Measurements from ENCODE around the gene SNX3.
"Not testable (repeated sequence)": the region's sequence is repeated elsewhere in the genome, so short reads cannot be mapped to it uniquely, and the experiment has no call there.

The SNX3 gene

GRCh38 chr6:108268845-108269244 is 8.0 kb upstream of the SNX3 start:
- Histone ChIP-seq H3K4me1 (ENCODE audit: control insufficient read depth, insufficient read depth, low read length) (no peaks in the 10 kb centered on the region), H3K27ac (ENCODE audit: insufficient read depth, low read depth, low read length, poor library complexity, severe bottlenecking) (no peak overlapping the region), H3K27me3 (ENCODE audit: control insufficient read depth, insufficient read depth, low read length, poor library complexity, severe bottlenecking) (no peaks in the 10 kb centered on the region), H3K9me3 (ENCODE audit: control insufficient read depth, low read length) (no peaks in the 10 kb centered on the region), H3K4me3 (ENCODE audit: insufficient read depth, low read depth, low read length) (no peak overlapping the region), H3K36me3 (ENCODE audit: control insufficient read depth, insufficient read depth, low read length) (no peaks in the 10 kb centered on the region)
- 92 to 94% methylated on average over 3 of the region's 3 CpGs for WGBS, 2 experiments

DNA sequence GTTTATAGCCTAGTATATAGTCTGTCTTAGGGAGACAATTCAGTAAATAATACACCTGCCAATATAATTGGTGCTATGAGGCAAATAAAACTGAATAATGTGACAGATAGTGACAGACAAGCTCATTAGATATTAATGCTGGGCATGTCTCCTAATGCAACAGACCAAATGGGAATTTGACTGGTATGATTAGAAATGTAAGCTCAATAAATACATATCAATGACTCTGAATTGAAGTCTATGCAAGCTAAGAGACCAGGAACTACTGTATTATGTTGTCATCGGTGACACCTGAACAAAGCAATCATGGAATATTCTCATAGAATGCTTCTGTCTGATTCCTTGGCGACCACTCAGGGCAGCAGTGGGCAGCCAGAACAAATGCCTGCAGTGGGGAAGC is 2.5 kb upstream of the SNX3 start:
- H3K4me3 ChIP-seq (ENCODE audit: insufficient read depth, low read depth, low read length): no peak overlapping the region
- 80 to 90% methylated on average over 2 of the region's 2 CpGs for WGBS, 2 experiments

DNA sequence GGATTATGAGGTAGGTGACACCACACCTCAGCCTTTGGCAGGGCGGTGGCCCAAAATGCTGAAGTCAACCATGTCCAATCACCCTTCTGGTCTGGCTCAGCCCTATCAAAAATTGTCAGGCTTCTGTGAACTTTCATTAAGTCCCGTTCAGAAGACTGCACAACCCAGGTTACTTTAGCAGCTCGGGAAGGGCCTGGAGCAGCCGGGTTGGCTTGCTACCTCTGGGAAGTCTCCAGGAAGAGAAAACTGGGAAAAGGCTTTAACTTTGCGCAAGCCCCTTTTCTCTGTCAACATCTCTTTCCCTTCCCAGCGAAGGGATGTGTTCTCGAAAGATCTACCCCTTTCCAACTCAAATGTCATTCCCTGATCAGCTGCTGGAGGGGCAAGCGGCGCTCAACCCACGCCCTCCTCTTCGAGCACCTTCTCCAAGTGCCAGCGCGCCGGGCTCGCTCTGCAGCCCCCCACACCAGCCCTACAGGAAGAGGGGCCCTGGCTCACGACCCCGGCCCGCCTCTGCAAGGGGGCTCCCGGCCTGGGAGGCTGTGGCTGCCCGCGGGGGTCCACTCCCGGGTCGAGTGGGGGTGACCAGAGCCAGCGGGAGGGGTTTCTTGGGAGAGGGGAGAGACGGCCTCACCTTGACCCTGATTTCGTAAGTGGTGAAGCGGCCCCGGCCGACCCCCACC is 573 bp downstream of the SNX3 start:
- Histone ChIP-seq H3K9me3 (ENCODE audit: control insufficient read depth, low read length) (no peaks in the 10 kb centered on the region), H3K4me1 (ENCODE audit: control insufficient read depth, insufficient read depth, low read length) (no peaks in the 10 kb centered on the region), H3K36me3 (ENCODE audit: control insufficient read depth, insufficient read depth, low read length) (no peaks in the 10 kb centered on the region), H3K4me3 (ENCODE audit: insufficient read depth, low read depth, low read length) (peak overlapping the region; percentile 91), H3K27me3 (ENCODE audit: control insufficient read depth, insufficient read depth, low read length, poor library complexity, severe bottlenecking) (no peaks in the 10 kb centered on the region), H3K27ac (ENCODE audit: insufficient read depth, low read depth, low read length, poor library complexity, severe bottlenecking) (peak overlapping the region; percentile 92)
- WGBS, 2 experiments: 3 to 4% methylated on average over 29 of the region's 29 CpGs

More for the DNA sequence above, 2.5 kb upstream of the SNX3 start:
- no peak overlapping the region for H3K27ac ChIP-seq (ENCODE audit: insufficient read depth, low read depth, low read length, poor library complexity, severe bottlenecking)
- no peaks in the 10 kb centered on the region for H3K4me1 ChIP-seq (ENCODE audit: control insufficient read depth, insufficient read depth, low read length)
- no peaks in the 10 kb centered on the region for H3K9me3 ChIP-seq (ENCODE audit: control insufficient read depth, low read length)
- no peaks in the 10 kb centered on the region for H3K36me3 ChIP-seq (ENCODE audit: control insufficient read depth, insufficient read depth, low read length)
- no peaks in the 10 kb centered on the region for H3K27me3 ChIP-seq (ENCODE audit: control insufficient read depth, insufficient read depth, low read length, poor library complexity, severe bottlenecking)

DNA sequence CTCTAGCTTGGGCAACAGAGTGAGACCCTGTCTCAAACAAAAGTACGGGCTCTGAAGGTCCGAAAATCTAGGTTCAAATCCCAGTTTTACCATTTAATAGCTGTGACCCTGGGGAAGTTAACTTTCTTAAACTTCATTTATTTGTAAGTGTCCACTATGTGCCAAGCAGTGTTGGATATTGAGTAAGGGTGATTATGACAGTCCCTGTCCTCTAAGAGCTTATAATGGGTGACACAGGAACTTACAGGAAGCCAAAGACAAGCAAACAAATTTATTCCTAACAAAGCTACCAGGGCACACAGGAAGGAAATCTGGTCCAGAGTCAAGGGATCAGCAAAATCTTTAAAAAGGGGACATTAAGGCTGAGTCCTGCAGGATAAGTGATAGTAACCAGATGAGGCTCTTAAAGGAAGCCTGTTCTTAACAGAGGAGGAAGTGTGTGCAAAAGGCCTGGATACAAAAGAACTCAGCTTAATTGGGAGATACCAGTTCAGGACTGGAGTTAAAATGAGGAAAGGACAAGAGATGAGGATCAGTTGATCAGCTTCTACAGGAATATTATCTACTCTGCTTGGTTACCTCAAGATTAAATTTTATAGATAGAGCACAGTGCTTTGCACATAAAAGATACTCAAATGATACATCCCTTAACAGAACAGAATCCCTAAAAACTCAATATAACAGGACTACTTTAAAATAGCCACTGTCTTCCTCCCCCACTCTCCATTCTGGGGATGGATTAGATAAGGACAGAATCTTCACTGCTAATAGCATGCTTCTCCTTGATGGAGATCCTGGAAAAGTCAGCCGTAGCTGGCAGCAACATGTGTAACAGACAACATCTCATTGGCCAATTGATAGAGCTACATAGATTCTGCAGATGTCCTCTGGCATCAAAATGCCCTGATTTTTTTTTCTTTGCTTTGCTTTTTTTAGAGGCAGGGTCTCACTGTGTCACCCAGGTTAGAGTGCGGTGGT is 6.1 kb downstream of the SNX3 start:
- no peaks in the 10 kb centered on the region for H3K36me3 ChIP-seq (ENCODE audit: control insufficient read depth, insufficient read depth, low read length)
- WGBS, 2 experiments: 94% methylated on average over 4 of the region's 4 CpGs
- H3K9me3 ChIP-seq (ENCODE audit: control insufficient read depth, low read length): no peaks in the 10 kb centered on the region
- no peaks in the 10 kb centered on the region for H3K4me1 ChIP-seq (ENCODE audit: control insufficient read depth, insufficient read depth, low read length)
- no peaks in the 10 kb centered on the region for H3K27me3 ChIP-seq (ENCODE audit: control insufficient read depth, insufficient read depth, low read length, poor library complexity, severe bottlenecking)
- no peak overlapping the region for H3K4me3 ChIP-seq (ENCODE audit: insufficient read depth, low read depth, low read length)
- no peak overlapping the region for H3K27ac ChIP-seq (ENCODE audit: insufficient read depth, low read depth, low read length, poor library complexity, severe bottlenecking)

DNA sequence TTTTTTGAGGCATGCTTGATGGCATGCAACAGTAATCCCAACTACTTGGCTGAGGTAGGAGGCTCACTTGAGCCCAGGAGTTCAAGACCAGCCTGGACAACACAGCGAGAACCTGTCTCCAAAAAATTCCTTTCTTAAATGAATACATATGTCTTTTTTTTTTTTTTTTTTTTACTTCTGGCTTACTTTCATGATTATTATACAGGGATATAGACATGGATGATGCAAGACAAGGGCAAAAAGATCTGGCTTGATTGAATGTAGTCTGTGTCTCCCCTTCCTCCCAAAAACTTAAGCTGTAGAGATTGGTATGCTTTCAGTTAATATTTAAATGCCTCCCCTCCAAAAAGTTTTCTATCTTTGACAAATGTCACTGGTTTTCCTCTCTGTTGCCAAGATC is 7.6 kb downstream of the SNX3 start:
- Histone ChIP-seq H3K9me3 (ENCODE audit: control insufficient read depth, low read length) (no peaks in the 10 kb centered on the region), H3K36me3 (ENCODE audit: control insufficient read depth, insufficient read depth, low read length) (no peaks in the 10 kb centered on the region), H3K4me1 (ENCODE audit: control insufficient read depth, insufficient read depth, low read length) (no peaks in the 10 kb centered on the region), H3K27ac (ENCODE audit: insufficient read depth, low read depth, low read length, poor library complexity, severe bottlenecking) (no peak overlapping the region), H3K4me3 (ENCODE audit: insufficient read depth, low read depth, low read length) (no peak overlapping the region), H3K27me3 (ENCODE audit: control insufficient read depth, insufficient read depth, low read length, poor library complexity, severe bottlenecking) (no peaks in the 10 kb centered on the region)
- WGBS, 2 experiments: 100% methylated on average over 1 of the region's 1 CpG

GRCh38 chr6:108252055-108252454 is 8.8 kb downstream of the SNX3 start:
- Histone ChIP-seq H3K4me1 (ENCODE audit: control insufficient read depth, insufficient read depth, low read length) (no peaks in the 10 kb centered on the region), H3K36me3 (ENCODE audit: control insufficient read depth, insufficient read depth, low read length) (no peaks in the 10 kb centered on the region), H3K27me3 (ENCODE audit: control insufficient read depth, insufficient read depth, low read length, poor library complexity, severe bottlenecking) (no peaks in the 10 kb centered on the region), H3K9me3 (ENCODE audit: control insufficient read depth, low read length) (no peaks in the 10 kb centered on the region), H3K4me3 (ENCODE audit: insufficient read depth, low read depth, low read length) (no peak overlapping the region), H3K27ac (ENCODE audit: insufficient read depth, low read depth, low read length, poor library complexity, severe bottlenecking) (no peak overlapping the region)
- 91 to 94% methylated on average over 5 of the region's 5 CpGs for WGBS, 2 experiments

GRCh38 chr6:108251252-108251651 is 9.6 kb downstream of the SNX3 start:
- 94 to 96% methylated on average over 2 of the region's 2 CpGs for WGBS, 2 experiments
- Histone ChIP-seq H3K4me1 (ENCODE audit: control insufficient read depth, insufficient read depth, low read length) (no peaks in the 10 kb centered on the region), H3K9me3 (ENCODE audit: control insufficient read depth, low read length) (no peaks in the 10 kb centered on the region), H3K27ac (ENCODE audit: insufficient read depth, low read depth, low read length, poor library complexity, severe bottlenecking) (no peak overlapping the region), H3K27me3 (ENCODE audit: control insufficient read depth, insufficient read depth, low read length, poor library complexity, severe bottlenecking) (no peaks in the 10 kb centered on the region), H3K4me3 (ENCODE audit: insufficient read depth, low read depth, low read length) (no peak overlapping the region), H3K36me3 (ENCODE audit: control insufficient read depth, insufficient read depth, low read length) (no peaks in the 10 kb centered on the region)

DNA sequence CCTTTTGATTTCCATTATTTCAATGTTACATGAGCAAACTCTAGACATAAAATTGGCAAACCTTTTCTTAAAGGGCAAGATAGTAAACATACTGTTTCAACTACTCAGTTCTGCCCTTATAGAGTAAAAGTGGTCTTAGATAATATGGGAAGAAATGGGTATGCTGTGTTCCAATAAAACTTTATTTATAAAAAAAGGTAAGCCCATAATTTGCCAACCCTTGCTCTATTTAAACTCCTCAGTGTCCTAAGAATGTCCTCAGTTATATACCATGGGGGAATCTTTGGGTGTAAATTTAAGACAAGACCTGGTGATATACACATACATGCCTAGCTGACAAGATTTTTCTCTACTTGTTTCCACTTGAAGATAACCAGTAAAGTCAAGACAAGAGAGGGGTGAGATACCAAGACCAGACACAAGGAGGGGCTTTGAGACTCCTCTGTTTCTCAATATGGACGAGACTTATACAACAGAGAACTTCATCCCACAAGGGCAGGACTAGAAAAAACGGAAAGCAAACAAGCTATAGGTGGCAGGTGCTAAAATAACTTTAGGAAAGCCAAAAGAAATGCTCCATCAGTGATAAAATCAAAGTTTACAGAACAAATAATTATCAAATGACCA is 10.5 kb downstream of the SNX3 start:
- no peak overlapping the region for H3K4me3 ChIP-seq (ENCODE audit: insufficient read depth, low read depth, low read length)
- 56 to 65% methylated on average over 2 of the region's 2 CpGs for WGBS, 2 experiments
- H3K27ac ChIP-seq (ENCODE audit: insufficient read depth, low read depth, low read length, poor library complexity, severe bottlenecking): no peak overlapping the region
- no peaks in the 10 kb centered on the region for H3K36me3 ChIP-seq (ENCODE audit: control insufficient read depth, insufficient read depth, low read length)
- no peaks in the 10 kb centered on the region for H3K4me1 ChIP-seq (ENCODE audit: control insufficient read depth, insufficient read depth, low read length)
- no peaks in the 10 kb centered on the region for H3K27me3 ChIP-seq (ENCODE audit: control insufficient read depth, insufficient read depth, low read length, poor library complexity, severe bottlenecking)
- no peaks in the 10 kb centered on the region for H3K9me3 ChIP-seq (ENCODE audit: control insufficient read depth, low read length)

DNA sequence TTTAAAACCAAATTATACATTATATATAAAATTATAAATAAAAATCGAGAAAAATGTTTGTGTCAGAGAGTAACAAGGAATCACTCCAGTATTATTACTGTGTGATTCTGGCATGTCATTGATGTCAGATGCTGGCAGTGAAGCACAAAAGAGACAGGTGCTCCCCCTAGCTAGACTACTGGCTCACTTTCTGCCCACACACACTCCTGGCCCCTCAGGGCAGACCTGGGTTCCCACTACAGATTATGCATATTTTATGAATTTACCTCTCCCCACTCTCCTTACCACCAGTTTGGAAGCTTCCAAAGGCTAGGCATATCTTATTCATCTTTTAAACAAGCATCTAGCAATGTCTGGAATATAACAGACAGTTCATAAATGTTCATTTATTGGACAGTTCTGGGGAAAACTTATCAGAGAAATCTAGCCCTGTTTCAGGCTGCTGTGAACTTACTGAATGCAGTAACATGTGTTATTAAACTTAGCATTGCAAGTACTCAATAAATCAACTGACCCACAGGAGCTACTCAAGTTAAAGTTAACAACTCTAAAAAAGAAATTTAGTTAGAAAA is 12.8 kb downstream of the SNX3 start:
- H3K27me3 ChIP-seq (ENCODE audit: control insufficient read depth, insufficient read depth, low read length, poor library complexity, severe bottlenecking): no peaks in the 10 kb centered on the region
- no peaks in the 10 kb centered on the region for H3K36me3 ChIP-seq (ENCODE audit: control insufficient read depth, insufficient read depth, low read length)
- H3K27ac ChIP-seq (ENCODE audit: insufficient read depth, low read depth, low read length, poor library complexity, severe bottlenecking): no peak overlapping the region
- no peaks in the 10 kb centered on the region for H3K4me1 ChIP-seq (ENCODE audit: control insufficient read depth, insufficient read depth, low read length)
- 100% methylated on average over 1 of the region's 1 CpG; no CpG with 5 or more reads in 1 of the 2 experiments for WGBS, 2 experiments
- H3K4me3 ChIP-seq (ENCODE audit: insufficient read depth, low read depth, low read length): no peak overlapping the region
- no peaks in the 10 kb centered on the region for H3K9me3 ChIP-seq (ENCODE audit: control insufficient read depth, low read length)

DNA sequence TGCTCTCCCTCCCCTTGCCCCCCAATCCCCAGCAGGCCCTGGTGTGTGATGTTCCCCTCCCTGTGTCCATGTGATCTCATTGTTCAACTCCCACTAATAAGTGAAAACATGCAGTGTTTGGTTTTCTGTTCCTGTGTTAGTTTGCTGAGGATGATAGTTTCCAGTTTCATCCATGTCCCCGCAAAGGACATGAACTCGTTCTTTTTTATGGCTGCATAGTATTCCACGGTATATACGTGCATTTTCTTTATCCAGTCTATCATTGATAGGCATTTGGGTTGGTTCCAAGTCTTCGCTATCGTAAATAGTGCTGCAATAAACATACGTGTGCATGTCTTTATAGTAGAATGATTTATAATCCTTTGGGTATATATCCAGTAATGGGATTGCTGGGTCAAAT is 15.7 kb downstream of the SNX3 start:
- WGBS, 2 experiments: 95 to 97% methylated on average over 7 of the region's 7 CpGs
- not testable (repeated sequence) for H3K27ac ChIP-seq (ENCODE audit: insufficient read depth, low read depth, low read length, poor library complexity, severe bottlenecking)

More for the DNA sequence above, 15.7 kb downstream of the SNX3 start:
- not testable (repeated sequence) for H3K4me3 ChIP-seq (ENCODE audit: insufficient read depth, low read depth, low read length); H3K36me3 ChIP-seq (ENCODE audit: control insufficient read depth, insufficient read depth, low read length); H3K27me3 ChIP-seq (ENCODE audit: control insufficient read depth, insufficient read depth, low read length, poor library complexity, severe bottlenecking); H3K9me3 ChIP-seq (ENCODE audit: control insufficient read depth, low read length); H3K4me1 ChIP-seq (ENCODE audit: control insufficient read depth, insufficient read depth, low read length)
